Testis (tissue), 3 donors: ENCODE data around the gene MTOR. TPM values are rescaled to one million over a fixed set of nuclear protein-coding genes. Genes with fewer than 3 reads are reported as not detected.
"Not testable (repeated sequence)": the region's sequence is repeated elsewhere in the genome, so short reads cannot be mapped to it uniquely, and the experiment has no call there.

ENCODE experiments used
- DNase-seq: peaks from one replicate; pipeline ENCODE4 v3.0.0-alpha.2; 2019
- H3K27ac ChIP-seq, 2 donors: fragments of 200-600 bp; sonication (generic); one replicate each; pipeline ENCODE4 v1.5.1; 2019
- H3K27me3 ChIP-seq: fragments of 200-600 bp; sonication (generic); one replicate; pipeline ENCODE4 v1.5.1; 2019
- H3K36me3 ChIP-seq: fragments of 200-600 bp; sonication (generic); one replicate; pipeline ENCODE4 v1.5.1; 2017; ENCODE audit warnings: low read depth; ENCODE audit errors: missing control alignments
- H3K4me1 ChIP-seq: fragments of 200-600 bp; sonication (generic); one replicate; pipeline ENCODE4 v1.5.1; 2019
- H3K4me3 ChIP-seq, 2 donors: fragments of 200-600 bp; sonication (generic); one replicate each; pipeline ENCODE4 v1.5.1; 2017 to 2019
- H3K9me3 ChIP-seq: fragments of 200-600 bp; sonication (generic); one replicate; pipeline ENCODE4 v1.5.1; 2017
- POLR2A ChIP-seq: fragments of 450-650 bp; IDR thresholded peaks from one replicate; pipeline ENCODE4 v1.6.1; 2017; ENCODE audit warnings: antibody characterized with exemption, mild to moderate bottlenecking, moderate library complexity
- WGBS, 2 donors: methylation state at CpG; one replicate each; pipeline ENCODE4 v1.1.5; 2018; 5-methylcytosine and 5-hydroxymethylcytosine counted together
- intact Hi-C: fragments of 100-400 bp; cut with DNase I; formaldehyde crosslinking; loops from one replicate; pipeline ENCODE4 v1.15.1; 2023; ENCODE audit warnings: low total_unique reads
- polyA plus RNA-seq: library from polyadenylated mRNA; stranded (reverse); fragments of 350-450 nt; fragmentation: Illumina TruSeq; extraction: RNeasy Lipid Tissue Mini Kit (QIAGEN cat#74804); gene quantifications from one replicate; pipeline ENCODE4 v1.2.3, GENCODE V29; 2014; ENCODE audit warnings: low read depth, low replicate concordance; ENCODE audit not compliant: insufficient read depth
- total RNA-seq, 2 donors: library from RNA; depleted of rRNA; stranded (reverse); fragments of >200 nt; gene quantifications; one replicate each; pipeline ENCODE4 v1.2.3, GENCODE V29; 2016
- TF ChIP-seq, protein P1 (sequence below), 3 experiments: fragments of 450-650 bp in 2 of 3; fragments of 200-600 bp in 1 of 3; sonication (generic) in 1 of 3; IDR thresholded peaks; one replicate each; pipeline ENCODE4 v1.5.1; 2016 to 2019; ENCODE audit warnings: antibody characterized with exemption in 3 of 3, mild to moderate bottlenecking in 2 of 3, moderate library complexity in 1 of 3

MTOR gene
- total and polyA plus RNA-seq, 3 donors from 2014 or later = 83.3 to 129 (median 108) TPM

- H3K27ac ChIP-seq = no peak overlapping the region
- H3K9me3 ChIP-seq = no peaks in the 10 kb centered on the region
- 96 to 100% methylated on average over 2 of the region's 2 CpGs for WGBS, 2 donors
- intact Hi-C loops = no loop called here
- DNase-seq = no peak
- TF ChIP-seq, protein P1, sequence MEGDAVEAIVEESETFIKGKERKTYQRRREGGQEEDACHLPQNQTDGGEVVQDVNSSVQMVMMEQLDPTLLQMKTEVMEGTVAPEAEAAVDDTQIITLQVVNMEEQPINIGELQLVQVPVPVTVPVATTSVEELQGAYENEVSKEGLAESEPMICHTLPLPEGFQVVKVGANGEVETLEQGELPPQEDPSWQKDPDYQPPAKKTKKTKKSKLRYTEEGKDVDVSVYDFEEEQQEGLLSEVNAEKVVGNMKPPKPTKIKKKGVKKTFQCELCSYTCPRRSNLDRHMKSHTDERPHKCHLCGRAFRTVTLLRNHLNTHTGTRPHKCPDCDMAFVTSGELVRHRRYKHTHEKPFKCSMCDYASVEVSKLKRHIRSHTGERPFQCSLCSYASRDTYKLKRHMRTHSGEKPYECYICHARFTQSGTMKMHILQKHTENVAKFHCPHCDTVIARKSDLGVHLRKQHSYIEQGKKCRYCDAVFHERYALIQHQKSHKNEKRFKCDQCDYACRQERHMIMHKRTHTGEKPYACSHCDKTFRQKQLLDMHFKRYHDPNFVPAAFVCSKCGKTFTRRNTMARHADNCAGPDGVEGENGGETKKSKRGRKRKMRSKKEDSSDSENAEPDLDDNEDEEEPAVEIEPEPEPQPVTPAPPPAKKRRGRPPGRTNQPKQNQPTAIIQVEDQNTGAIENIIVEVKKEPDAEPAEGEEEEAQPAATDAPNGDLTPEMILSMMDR (IDR thresholded peaks at IDR 0.05) = no peak
- TF ChIP-seq POLR2A = no peak
- no peaks in the 10 kb centered on the region for H3K4me1 ChIP-seq
- no peaks in the 10 kb centered on the region for H3K36me3 ChIP-seq
- H3K4me3 ChIP-seq = no peak overlapping the region
- H3K27me3 ChIP-seq = no peaks in the 10 kb centered on the region
Measured at GRCh38 chr1:11078631-11079030, 183.7 kb downstream of the MTOR start.

- DNase-seq, H3K36me3 ChIP-seq, H3K4me3 ChIP-seq, H3K9me3 ChIP-seq, H3K27me3 ChIP-seq, H3K4me1 ChIP-seq, H3K27ac ChIP-seq, intact Hi-C loops: not testable (repeated sequence)
- 94 to 97% methylated on average over 7 of the region's 7 CpGs for WGBS, 2 donors
Measured at GRCh38 chr1:11073398-11073797, 189.0 kb downstream of the MTOR start.

DNA sequence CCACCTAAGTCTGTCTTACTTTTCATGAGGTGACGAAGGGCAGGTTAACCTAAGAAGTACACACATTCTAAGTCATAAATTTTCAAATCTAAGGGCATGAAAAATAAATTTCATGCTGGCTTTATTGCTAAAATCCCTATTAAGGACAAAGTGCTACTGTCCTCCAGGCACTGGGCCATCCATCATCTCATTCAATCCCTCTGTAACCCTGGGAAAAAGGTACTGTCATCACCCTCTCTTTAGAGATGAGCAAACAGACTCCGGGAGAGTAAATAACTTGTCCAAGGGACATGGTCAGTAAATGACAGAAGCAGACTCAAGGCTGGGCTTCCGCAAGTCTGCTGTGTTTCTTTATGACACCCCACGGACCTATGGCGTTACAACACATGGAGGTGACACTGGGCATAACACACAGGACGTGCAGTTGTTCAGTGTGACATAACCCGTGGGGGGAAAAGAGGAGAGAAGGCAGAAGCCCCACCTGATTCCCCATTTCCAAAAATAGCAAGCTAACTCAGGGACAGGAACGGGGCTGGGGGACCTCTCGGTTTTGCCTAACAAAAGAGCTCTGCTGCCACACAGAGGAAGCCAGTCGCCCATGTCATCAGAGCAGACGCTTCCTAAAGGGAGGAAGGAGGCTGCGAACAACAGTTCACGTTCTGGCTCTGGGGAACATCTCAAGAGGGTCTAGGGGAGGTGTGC, 190.0 kb downstream of the MTOR start:
- Histone ChIP-seq H3K27ac (no peak overlapping the region), H3K4me1 (no peaks in the 10 kb centered on the region), H3K4me3 (no peak overlapping the region), H3K27me3 (no peaks in the 10 kb centered on the region), H3K9me3 (no peaks in the 10 kb centered on the region), H3K36me3 (no peaks in the 10 kb centered on the region)
- TF ChIP-seq POLR2A = no peak
- TF ChIP-seq, protein P1 (IDR thresholded peaks at IDR 0.05) = no peak
- peak; percentile 7 for DNase-seq
- intact Hi-C loops = no loop called here
- 78 to 84% methylated on average over 12 to 13 of the region's 13 CpGs for WGBS, 2 donors

DNA sequence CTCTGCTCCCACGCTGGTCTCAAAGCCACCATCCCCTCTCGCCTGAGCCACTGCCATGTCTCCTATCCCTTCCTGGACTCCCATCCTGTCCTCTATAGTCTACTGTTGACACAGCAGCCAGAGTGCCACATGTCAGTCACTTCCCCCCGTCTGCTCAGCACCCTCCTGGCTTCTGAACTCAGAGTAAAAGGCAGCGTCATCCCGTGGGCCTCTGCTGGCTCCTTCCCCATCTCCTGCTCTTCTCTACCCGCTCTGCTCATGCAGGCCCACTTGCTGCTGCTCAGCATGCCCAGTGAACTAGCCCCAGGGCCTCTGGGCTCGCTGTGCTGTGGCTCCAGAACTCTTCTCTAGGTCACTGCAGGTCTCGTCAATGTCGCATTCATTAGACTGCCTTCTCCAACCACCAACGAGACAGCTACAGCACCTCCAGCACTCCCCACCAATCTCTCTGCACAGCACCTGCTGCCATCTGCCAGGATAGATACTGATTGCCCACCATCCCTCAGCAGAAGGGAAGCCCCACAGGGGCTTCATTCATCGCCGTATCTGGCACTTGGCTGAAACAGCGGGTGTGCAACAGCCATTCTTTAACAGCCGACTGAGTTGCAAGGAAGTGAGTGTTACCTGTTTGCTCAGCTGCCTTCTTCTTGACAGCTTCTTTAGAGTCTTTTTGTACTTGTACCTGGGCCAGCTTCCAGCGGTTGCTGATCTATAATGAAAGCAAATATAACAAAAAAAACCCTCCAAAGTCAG, 190.7 kb downstream of the MTOR start:
- TF ChIP-seq, protein P1 (IDR thresholded peaks at IDR 0.05) = no peak
- no peak for TF ChIP-seq POLR2A
- H3K4me1 ChIP-seq = no peaks in the 10 kb centered on the region
- 83 to 86% methylated on average over 15 of the region's 15 CpGs for WGBS, 2 donors
- H3K4me3 ChIP-seq = no peak overlapping the region
- no peaks in the 10 kb centered on the region for H3K36me3 ChIP-seq
- DNase-seq = peak; percentile 9
- H3K27ac ChIP-seq = no peak overlapping the region
- intact Hi-C loops = no loop called here
- H3K9me3 ChIP-seq = no peaks in the 10 kb centered on the region
- no peaks in the 10 kb centered on the region for H3K27me3 ChIP-seq

- Histone ChIP-seq H3K4me1 (no peaks in the 10 kb centered on the region), H3K27ac (no peak overlapping the region), H3K4me3 (no peak overlapping the region), H3K36me3 (no peaks in the 10 kb centered on the region), H3K27me3 (no peaks in the 10 kb centered on the region), H3K9me3 (no peaks in the 10 kb centered on the region)
- no peak for TF ChIP-seq POLR2A
- TF ChIP-seq, protein P1 (IDR thresholded peaks at IDR 0.05) = no peak
- DNase-seq = peak; percentile 11
- intact Hi-C loops = no loop called here
- WGBS, 2 donors = 86 to 89% methylated on average over 11 of the region's 11 CpGs
Measured at GRCh38 chr1:11070876-11071275, 191.5 kb downstream of the MTOR start.
